Gastroesophageal sphincter (tissue), 3 donors: ENCODE results near the gene ZNF180.

Experiments used
- CTCF ChIP-seq, 4 experiments: fragments of 200-600 bp in 2 of 4; fragments of 450-650 bp in 2 of 4; sonication (generic) in 1 of 4; IDR thresholded peaks; one replicate each; pipeline ENCODE4 v1.5.1; 2017 to 2019; ENCODE audit warnings: antibody characterized with exemption in 4 of 4, mild to moderate bottlenecking in 2 of 4, moderate library complexity in 2 of 4
- POLR2A ChIP-seq, 2 donors: fragments of 450-650 bp; IDR thresholded peaks; one replicate each; pipeline ENCODE4 v1.6.1; 2017; ENCODE audit warnings: antibody characterized with exemption in 2 of 2, mild to moderate bottlenecking in 2 of 2, moderate library complexity in 1 of 2
- POLR2AphosphoS5 ChIP-seq: sonication (generic); formaldehyde crosslinking; IDR thresholded peaks from one replicate; pipeline ENCODE4 v1.6.1; 2017; ENCODE audit warnings: antibody characterized with exemption

- TF ChIP-seq POLR2AphosphoS5 (no peak), POLR2A (IDR thresholded peaks at IDR 0.05) (no peak), CTCF (IDR thresholded peaks at IDR 0.05) (no peak)
These were observed 29.2 kb upstream of the ZNF180 start, which contains the start of gene CEACAM20 for GRCh38 chr19:44529536-44529935.
